Stimulated activated naive CD8-positive, alpha-beta T cell treated with anti-CD3 and anti-CD28 coated beads, Interleukin-15, amount 100 ng/mL, for 72 hours (primary cell): ENCODE results near the gene FER1L5.

Experiments used
- ATAC-seq: fragments of 150-1000 bp; cut with Tn5 transposase; 2 replicates; pipeline ENCODE4 v1.10.0; 2021; ENCODE audit warnings: mild to moderate bottlenecking, moderate library complexity
- DNase-seq, 2 donors: peaks; one replicate each; pipeline ENCODE4 v3.0.0; 2021 to 2022
- H3K27ac Mint-ChIP-seq, 2 donors: one replicate each; pipeline ENCODE4 v1.8.0; 2022; ENCODE audit warnings: mild to moderate bottlenecking in 2 of 2, mixed read lengths in 2 of 2, moderate library complexity in 2 of 2
- H3K27me3 Mint-ChIP-seq: one replicate; pipeline ENCODE4 v1.8.0; 2022; ENCODE audit warnings: mixed read lengths
- H3K4me1 Mint-ChIP-seq: one replicate; pipeline ENCODE4 v1.8.0; 2022; ENCODE audit warnings: mild to moderate bottlenecking, mixed read lengths
- H3K4me3 Mint-ChIP-seq, 2 donors: one replicate each; pipeline ENCODE4 v1.8.0; 2022; ENCODE audit warnings: mild to moderate bottlenecking in 2 of 2, mixed read lengths in 2 of 2, moderate library complexity in 1 of 2
- H3K9me3 Mint-ChIP-seq, 2 donors: one replicate each; pipeline ENCODE4 v1.8.0; 2022; ENCODE audit warnings: mixed read lengths in 2 of 2

Gene FER1L5

DNA sequence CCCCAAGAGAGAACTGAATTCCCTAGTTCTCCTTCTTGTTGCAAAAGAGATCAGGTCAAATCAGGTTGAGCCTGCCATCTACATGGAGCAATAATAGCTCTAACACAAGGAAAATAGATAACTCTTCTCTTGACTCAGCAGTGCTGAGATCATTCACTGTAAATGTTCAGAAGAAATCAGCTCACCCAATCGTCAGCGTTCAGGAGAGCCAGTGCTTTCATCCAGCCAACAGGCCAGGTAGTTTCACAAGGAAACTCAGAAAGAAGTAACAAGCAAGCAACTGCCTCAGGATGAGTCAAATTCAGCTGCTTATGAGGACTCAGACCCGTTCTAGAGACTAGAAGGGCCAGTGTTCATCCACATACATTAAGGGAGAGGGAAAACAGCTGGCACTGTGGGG is 91.4 kb downstream of the FER1L5 start:
- no peak overlapping the region for H3K4me3 Mint-ChIP-seq
- no peaks in the 10 kb centered on the region for H3K9me3 Mint-ChIP-seq
- H3K27me3 Mint-ChIP-seq: no peaks in the 10 kb centered on the region
- H3K27ac Mint-ChIP-seq: no peak overlapping the region
- peaks cover 14% of the 10 kb centered on the region for H3K4me1 Mint-ChIP-seq
- DNase-seq (no peak), ATAC-seq (no peak)

DNA sequence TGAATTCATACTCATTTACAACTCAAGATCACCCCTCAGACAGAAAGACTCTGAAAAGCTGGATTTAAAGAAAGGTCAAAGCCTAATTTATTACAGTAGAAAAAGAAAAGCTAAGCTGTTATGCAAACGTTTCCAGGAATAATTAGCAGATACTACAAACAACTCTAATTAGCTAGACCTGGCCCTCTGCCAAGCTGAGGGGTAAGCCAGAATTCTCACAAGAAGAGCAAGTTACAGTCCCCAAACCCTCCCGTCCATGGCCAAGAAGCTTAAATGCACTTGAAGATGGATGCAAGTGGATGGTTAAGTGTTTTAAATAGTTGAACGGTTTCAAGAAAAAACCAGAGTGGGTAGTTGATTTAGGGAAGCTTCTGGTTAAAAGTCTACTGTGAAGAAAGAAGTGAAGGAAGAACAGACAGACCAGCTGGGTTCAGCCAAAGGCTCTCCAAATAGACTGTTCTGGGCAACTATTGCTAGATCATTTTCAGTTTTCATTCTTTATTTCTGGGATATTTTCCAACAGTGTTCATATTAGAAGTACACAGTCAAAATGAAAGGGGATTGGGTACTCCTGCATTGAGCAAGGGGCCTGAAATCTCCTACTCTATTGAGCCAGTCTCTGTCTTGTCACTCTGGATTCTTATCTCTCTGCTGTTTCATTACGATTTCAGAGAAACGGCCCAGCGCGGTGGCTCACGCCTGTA is 92.5 kb downstream of the FER1L5 start:
- H3K4me3 Mint-ChIP-seq: no peak overlapping the region
- peaks cover 23% of the 10 kb centered on the region for H3K4me1 Mint-ChIP-seq
- no peaks in the 10 kb centered on the region for H3K9me3 Mint-ChIP-seq

DNA sequence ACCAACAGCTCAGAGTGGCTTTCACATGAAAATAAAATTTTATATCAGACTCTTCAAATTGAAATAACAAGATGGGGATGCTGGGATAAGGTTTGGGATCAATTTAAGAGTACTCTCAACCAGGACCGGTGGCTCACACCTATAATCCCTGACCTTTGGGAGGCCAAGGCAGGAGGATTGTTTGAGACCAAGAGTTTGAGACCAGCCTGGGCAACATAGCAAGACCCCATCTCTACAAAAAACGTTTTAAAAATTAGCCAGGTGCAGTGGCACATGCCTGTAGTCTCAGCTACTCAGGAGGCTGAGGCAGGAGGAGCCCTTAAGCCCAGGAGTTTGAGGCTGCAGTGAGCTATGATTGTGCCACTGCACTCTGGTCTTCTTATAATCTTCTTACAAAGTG is 94.7 kb downstream of the FER1L5 start:
- Mint-ChIP-seq H3K9me3 (no peaks in the 10 kb centered on the region), H3K4me1 (peaks cover 28% of the 10 kb centered on the region), H3K27me3 (no peaks in the 10 kb centered on the region), H3K27ac (no peak overlapping the region), H3K4me3 (no peak overlapping the region)
- DNase-seq (no peak), ATAC-seq (no peak)

More for the DNA sequence above, 92.5 kb downstream of the FER1L5 start:
- ATAC-seq (no peak), DNase-seq (no peak)
- Mint-ChIP-seq H3K27ac (no peak overlapping the region), H3K27me3 (no peaks in the 10 kb centered on the region)

DNA sequence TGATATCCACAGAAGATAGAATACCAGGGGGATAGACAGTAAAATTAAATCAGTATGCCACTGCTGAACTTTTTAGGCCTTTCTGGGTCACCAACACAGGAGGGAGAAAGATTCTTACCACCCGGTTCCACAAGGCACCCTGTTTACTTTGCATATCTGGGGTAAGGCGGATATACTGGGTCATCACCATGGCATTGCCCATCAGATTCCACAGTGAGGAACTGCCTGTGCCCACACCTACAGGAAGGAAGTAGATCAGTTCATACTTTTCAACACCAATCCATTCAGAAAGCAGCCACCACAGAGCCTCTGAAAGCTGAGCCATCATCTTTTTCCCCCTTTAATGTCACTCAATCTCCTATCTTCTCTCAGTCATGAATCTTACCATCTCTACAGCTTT is 95.3 kb downstream of the FER1L5 start:
- Mint-ChIP-seq H3K4me1 (peaks cover 28% of the 10 kb centered on the region), H3K27ac (no peak overlapping the region), H3K27me3 (no peaks in the 10 kb centered on the region), H3K9me3 (no peaks in the 10 kb centered on the region), H3K4me3 (no peak overlapping the region)
- ATAC-seq (no peak), DNase-seq (no peak)

DNA sequence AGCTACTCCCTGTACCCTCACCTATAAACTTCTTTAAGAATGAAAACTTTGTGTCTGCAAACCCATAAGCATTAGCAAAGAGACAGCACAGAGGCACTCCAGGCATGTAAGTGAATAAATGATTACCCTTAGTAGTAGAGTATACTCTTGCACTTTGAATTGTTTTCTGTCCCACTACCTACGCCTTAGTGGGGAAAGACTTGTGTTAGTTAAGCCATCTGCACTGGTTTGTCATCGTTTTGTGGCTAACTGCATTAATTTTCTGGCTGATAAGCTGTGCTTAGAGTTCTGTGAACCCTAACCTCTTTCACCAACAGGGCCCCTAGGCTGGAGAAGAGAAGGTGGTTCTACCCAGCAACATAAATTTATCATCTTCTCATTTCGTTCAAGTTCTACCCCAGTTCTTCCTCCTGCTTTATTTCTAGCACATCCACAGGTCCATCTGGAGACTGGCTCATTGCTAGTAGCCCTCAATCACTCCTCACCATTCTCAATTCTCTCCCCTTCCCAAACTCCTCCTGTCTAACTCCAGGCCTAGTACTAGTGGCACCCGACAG is 96.6 kb downstream of the FER1L5 start:
- H3K9me3 Mint-ChIP-seq: no peaks in the 10 kb centered on the region
- no peak for ATAC-seq
- H3K27me3 Mint-ChIP-seq: no peaks in the 10 kb centered on the region
- peaks cover 28% of the 10 kb centered on the region for H3K4me1 Mint-ChIP-seq
- peak overlapping the region; percentile 94 for H3K4me3 Mint-ChIP-seq
- no peak for DNase-seq
- H3K27ac Mint-ChIP-seq: peak overlapping the region; percentile 95 to 97

DNA sequence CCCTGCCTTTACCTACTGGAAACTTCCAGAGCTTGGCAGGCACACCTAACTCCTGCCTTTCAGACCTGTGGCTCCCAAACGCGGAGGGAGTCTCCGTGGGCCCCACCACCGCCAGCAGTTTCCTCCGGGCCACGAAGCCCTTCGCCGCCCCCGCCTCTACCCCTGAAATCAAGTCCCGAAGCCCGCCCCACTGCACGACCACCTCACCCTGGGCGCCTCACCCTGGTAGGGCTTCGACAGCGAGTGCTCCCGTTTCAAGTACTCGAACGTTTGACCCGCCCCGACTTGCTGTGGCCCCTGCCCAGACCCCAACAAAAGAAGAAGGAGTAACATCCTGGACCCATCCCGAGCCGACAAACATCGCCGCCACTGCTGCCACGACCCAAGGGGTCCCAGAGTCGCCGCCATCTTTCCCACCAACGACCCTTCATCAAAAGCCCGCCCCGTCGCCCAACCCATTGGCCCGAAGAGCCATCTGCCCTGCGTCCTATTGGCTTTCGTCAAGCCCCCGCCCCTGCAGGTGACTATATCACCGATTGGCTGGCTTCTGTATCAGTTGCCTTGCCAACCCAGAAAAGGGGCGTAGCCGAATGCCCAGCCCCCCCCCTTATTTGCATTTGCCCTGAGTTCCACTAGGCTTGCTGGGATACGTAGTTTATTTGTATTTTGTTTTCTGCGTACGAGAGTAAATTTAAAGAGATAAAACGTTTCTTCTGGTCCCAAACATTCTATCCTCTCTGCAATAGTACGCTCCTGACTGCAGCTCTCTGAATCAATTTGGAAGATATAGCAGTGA is 97.3 kb downstream of the FER1L5 start, which contains the start of gene LMAN2L:
Gene LMAN2L (minus strand): TSS at position 432 of the 796 bp plus-strand sequence. CDS start 24 bp downstream, at position 408.
- ATAC-seq (peak; percentile 100), DNase-seq (peak; percentile 91 to 95)
- Mint-ChIP-seq H3K4me3 (peak within 1 kb of the TSS; percentile 94), H3K27ac (peak within 1 kb of the TSS; percentile 95 to 97), H3K9me3 (no peaks in the 10 kb centered on the region), H3K27me3 (no peaks in the 10 kb centered on the region), H3K4me1 (peaks cover 24% of the 10 kb centered on the region)

DNA sequence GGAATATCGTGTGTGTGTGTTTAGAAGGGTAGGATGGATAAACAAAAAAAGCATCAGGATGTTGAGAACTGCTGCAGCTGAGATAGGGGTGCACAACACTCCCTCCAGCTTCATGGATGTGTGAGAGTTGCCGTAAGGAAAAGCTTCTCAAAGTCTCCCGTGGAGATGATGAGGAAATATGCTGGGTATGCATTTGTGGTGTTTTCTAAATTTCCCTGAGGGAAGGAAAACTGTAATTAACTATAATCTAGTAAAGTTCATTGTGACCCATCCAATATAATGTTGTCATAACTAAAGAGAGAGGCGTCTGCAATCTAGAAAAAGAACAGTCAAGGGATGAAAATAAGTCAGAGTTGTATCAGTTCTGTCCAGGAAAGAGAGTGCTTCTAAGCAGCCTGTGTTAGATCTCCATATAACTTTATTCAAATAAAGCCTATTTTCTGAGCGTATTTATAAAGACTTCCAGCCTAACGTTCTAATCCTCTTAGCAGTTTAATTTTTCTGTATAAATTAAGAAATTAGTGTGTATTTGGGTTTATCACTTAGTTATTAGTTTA is 104.6 kb downstream of the FER1L5 start:
- H3K4me1 Mint-ChIP-seq: no peaks in the 10 kb centered on the region
- H3K4me3 Mint-ChIP-seq: no peak overlapping the region
- H3K27me3 Mint-ChIP-seq: no peaks in the 10 kb centered on the region
- H3K27ac Mint-ChIP-seq: peak overlapping the region in 1 of 2 donors; percentile 73
- ATAC-seq (no peak), DNase-seq (no peak)
- H3K9me3 Mint-ChIP-seq: no peaks in the 10 kb centered on the region

DNA sequence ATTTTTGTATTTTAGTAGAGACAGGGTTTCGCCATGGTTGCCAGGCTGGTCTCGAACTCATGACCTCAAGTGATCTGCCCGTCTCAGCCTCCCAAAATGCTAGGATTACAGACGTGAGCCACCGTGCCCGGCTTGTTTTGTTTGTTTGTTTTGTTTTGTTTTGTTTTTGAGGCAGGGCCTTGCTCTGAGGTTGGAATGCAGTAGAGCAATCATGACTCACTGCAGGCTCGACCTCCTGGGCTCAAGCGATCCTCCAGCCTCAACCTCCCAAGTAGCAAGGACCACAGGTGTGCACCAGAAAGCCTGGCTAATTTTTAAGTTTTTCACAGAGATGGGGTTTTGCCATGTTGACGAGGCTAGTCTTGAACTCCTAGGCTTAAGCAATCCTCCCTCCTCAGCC is 109.2 kb downstream of the FER1L5 start:
- no peak for ATAC-seq
- H3K4me1 Mint-ChIP-seq: no peaks in the 10 kb centered on the region
- no peak overlapping the region for H3K27ac Mint-ChIP-seq
- DNase-seq: no peak
- no peak overlapping the region for H3K4me3 Mint-ChIP-seq
- no peaks in the 10 kb centered on the region for H3K27me3 Mint-ChIP-seq
- no peaks in the 10 kb centered on the region for H3K9me3 Mint-ChIP-seq

DNA sequence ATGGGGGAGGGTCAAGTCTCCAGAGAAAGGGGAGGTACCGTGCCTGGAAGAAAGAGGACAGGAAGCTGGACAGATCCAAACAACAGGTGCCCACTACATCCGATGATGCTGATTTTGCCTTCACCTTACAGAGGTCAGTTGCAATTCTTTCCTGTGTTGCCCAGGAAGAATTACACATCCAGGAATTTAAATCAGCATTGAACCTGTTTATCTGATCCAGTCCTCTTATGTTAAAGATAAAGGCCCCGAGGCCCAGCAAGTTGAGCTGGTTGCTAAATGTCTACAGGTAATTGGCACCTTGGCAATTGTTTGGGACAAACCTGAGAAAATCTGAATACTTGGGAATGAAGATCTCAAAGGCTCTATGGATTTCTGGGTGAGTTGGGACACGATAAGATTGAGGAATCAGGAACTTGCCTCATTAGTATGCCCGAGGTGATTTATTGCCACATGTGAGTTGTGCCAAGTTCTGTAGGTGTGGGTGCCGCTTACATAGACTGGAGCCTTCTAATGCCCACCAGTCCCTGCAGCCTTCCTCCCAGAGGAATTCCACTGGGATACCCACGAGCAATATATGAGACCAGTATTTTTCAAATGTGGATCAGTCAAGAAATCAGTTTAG is 111.2 kb downstream of the FER1L5 start:
- Mint-ChIP-seq H3K27me3 (no peaks in the 10 kb centered on the region), H3K4me1 (no peaks in the 10 kb centered on the region), H3K4me3 (no peak overlapping the region), H3K27ac (no peak overlapping the region), H3K9me3 (no peaks in the 10 kb centered on the region)
- DNase-seq (no peak), ATAC-seq (no peak)

DNA sequence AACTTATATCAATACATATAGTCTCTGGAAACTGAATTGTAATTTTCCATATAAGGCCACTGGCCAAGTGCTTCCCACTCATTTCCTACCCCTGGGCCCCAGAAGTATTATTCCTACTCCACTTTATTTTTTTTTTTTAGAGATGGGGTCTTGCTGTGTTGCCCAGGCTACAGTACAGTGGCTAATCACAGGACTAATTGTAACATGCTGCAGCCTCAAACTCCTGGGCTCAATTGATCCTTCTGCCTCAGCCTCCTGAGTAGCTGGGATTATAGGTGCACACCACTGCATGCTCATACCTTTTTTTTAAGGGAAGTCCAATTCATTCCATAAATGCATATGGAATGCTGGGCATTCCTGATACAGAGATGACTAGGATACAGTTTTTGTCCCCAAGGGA is 111.8 kb downstream of the FER1L5 start:
- H3K27me3 Mint-ChIP-seq: no peaks in the 10 kb centered on the region
- ATAC-seq (no peak), DNase-seq (no peak)
- H3K4me1 Mint-ChIP-seq: peaks cover 4% of the 10 kb centered on the region
- H3K9me3 Mint-ChIP-seq: no peaks in the 10 kb centered on the region
- H3K27ac Mint-ChIP-seq: peak overlapping the region in 1 of 2 donors; percentile 74
- no peak overlapping the region for H3K4me3 Mint-ChIP-seq
